ENCODE measurements around the gene STAT6.
"Not testable (repeated sequence)": the region's sequence is repeated elsewhere in the genome, so short reads cannot be mapped to it uniquely, and the experiment has no call there.

STAT6 gene

DNA sequence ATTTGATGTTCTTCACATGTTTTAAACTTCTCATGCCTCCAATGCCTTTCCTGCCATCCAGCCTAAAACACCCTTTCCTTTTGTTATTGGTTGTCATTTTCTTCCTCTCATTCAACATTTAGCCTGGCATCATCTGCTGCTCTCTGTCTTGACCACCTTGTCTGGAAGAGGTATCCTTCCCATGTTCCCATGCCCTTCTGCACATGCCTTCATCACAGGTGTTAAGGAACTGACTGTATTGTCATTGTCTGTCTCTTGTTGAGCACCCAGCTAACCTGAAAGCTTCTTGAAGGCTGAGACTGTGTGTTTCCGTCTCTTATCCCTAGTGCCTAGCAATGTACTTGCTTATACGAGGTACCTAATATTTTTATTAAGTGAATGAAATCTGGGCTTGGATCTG lies 12.7 kb upstream of the STAT6 start:
- H4K20me1 ChIP-seq (ENCODE audit: insufficient read depth, low read length, poor library complexity, severe bottlenecking), result no peaks in the 10 kb centered on the region
- H3F3A ChIP-seq (ENCODE audit: low read depth), result no peaks in the 10 kb centered on the region; the same call in 1 of the 2 replicates
- H3K27me3 ChIP-seq (ENCODE audit: insufficient read depth, low read length, poor library complexity, severe bottlenecking), result no peaks in the 10 kb centered on the region
- H3K79me2 ChIP-seq (ENCODE audit: insufficient read depth, low read length), result no peaks in the 10 kb centered on the region
- H2AFZ ChIP-seq (ENCODE audit: low read length), result no peak overlapping the region
- no peaks in the 10 kb centered on the region for H3K9me3 ChIP-seq (ENCODE audit: insufficient read depth, low read depth, low read length)
- H3K9ac ChIP-seq (ENCODE audit: low read depth, low read length, poor library complexity, severe bottlenecking), result no peak overlapping the region
- TF ChIP-seq, protein P1, sequence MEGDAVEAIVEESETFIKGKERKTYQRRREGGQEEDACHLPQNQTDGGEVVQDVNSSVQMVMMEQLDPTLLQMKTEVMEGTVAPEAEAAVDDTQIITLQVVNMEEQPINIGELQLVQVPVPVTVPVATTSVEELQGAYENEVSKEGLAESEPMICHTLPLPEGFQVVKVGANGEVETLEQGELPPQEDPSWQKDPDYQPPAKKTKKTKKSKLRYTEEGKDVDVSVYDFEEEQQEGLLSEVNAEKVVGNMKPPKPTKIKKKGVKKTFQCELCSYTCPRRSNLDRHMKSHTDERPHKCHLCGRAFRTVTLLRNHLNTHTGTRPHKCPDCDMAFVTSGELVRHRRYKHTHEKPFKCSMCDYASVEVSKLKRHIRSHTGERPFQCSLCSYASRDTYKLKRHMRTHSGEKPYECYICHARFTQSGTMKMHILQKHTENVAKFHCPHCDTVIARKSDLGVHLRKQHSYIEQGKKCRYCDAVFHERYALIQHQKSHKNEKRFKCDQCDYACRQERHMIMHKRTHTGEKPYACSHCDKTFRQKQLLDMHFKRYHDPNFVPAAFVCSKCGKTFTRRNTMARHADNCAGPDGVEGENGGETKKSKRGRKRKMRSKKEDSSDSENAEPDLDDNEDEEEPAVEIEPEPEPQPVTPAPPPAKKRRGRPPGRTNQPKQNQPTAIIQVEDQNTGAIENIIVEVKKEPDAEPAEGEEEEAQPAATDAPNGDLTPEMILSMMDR (conservative IDR thresholded peaks at IDR 0.05; ENCODE audit: low read length), result no peak
- no peak for TF ChIP-seq EZH2phosphoT487 (IDR thresholded peaks at IDR 0.05; ENCODE audit: borderline replicate concordance)
- no peak overlapping the region for H3K4me3 ChIP-seq (ENCODE audit: low read length, poor library complexity, severe bottlenecking)
- no peak overlapping the region for H3K4me2 ChIP-seq (ENCODE audit: low read depth, low read length, poor library complexity, severe bottlenecking)
- H3K9me2 ChIP-seq (replicated peaks; ENCODE audit: low read depth, low read length), result no peaks in the 10 kb centered on the region
- no peaks in the 10 kb centered on the region for H3K36me3 ChIP-seq (ENCODE audit: insufficient read depth, low read length)
- peaks cover 20% of the 10 kb centered on the region for H3K4me1 ChIP-seq (ENCODE audit: insufficient read depth, low read length, poor library complexity, severe bottlenecking)

DNA sequence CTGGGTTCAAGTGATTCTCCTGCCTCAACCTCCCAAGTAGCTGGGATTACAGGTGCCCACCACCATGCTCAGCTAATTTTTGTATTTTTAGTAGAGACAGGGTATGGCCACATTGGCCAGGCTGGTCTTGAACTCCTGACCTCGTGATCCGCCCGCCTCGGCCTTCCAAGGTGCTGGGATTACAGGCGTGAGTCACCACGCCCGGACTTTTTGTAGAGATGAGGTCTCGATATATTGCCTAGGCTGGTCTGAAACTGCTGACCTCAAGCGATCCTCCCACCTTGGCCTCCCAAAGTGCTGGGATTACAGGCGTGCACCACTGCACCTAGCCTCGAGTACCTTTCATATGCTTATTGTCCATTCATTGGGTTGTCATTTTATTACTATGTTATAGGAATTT lies 9.6 kb upstream of the STAT6 start:
- not testable (repeated sequence) for H3F3A ChIP-seq (ENCODE audit: low read depth); H2AFZ ChIP-seq (ENCODE audit: low read length); H3K4me3 ChIP-seq (ENCODE audit: low read length, poor library complexity, severe bottlenecking); H3K9ac ChIP-seq (ENCODE audit: low read depth, low read length, poor library complexity, severe bottlenecking); H4K20me1 ChIP-seq (ENCODE audit: insufficient read depth, low read length, poor library complexity, severe bottlenecking); H3K4me1 ChIP-seq (ENCODE audit: insufficient read depth, low read length, poor library complexity, severe bottlenecking); H3K9me2 ChIP-seq (replicated peaks; ENCODE audit: low read depth, low read length); H3K27me3 ChIP-seq (ENCODE audit: insufficient read depth, low read length, poor library complexity, severe bottlenecking); H3K4me2 ChIP-seq (ENCODE audit: low read depth, low read length, poor library complexity, severe bottlenecking); H3K36me3 ChIP-seq (ENCODE audit: insufficient read depth, low read length); H3K79me2 ChIP-seq (ENCODE audit: insufficient read depth, low read length); H3K9me3 ChIP-seq (ENCODE audit: insufficient read depth, low read depth, low read length)

DNA sequence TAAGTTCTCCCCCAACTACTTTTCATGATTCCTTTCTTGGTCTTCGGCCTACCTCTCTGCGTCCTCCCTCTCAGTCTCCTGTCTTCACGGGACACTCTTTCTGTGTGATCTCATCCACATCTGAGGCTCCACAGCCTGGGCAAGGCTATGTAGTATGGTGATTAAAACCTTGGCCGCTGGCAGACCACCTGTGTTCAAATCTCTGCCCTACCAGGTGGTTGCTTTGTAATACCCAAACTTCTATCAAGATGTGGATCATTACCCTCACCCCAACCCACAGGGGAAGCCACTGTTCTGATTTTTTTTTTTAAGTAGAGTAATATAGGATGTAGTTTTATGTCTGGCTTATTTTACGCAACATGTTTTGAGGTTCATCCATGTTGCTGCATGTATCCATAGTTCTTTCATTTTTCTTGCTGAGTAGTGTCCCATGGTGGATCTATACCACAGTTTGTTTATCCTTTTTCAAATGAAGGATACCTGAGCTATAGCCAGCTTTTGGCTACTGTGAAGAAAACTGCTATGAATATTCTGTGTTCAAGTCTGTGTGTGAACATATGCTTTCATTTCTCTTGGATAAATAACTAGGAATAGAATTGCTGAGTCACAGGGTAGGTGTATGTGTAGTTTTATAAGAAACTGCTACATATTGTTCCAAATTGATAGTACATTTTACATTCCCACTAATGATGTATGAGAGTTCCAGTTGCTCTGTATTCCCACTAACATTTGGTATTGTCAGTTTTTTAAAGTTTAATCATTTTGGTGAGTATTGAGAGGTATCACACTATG lies 8.3 kb upstream of the STAT6 start:
- Histone ChIP-seq H3K4me1 (ENCODE audit: insufficient read depth, low read length, poor library complexity, severe bottlenecking) (no peaks in the 10 kb centered on the region), H3K9me2 (replicated peaks; ENCODE audit: low read depth, low read length) (no peaks in the 10 kb centered on the region), H2AFZ (ENCODE audit: low read length) (no peak overlapping the region), H3K79me2 (ENCODE audit: insufficient read depth, low read length) (no peaks in the 10 kb centered on the region), H3K9ac (ENCODE audit: low read depth, low read length, poor library complexity, severe bottlenecking) (no peak overlapping the region), H3K36me3 (ENCODE audit: insufficient read depth, low read length) (no peaks in the 10 kb centered on the region), H3K27me3 (ENCODE audit: insufficient read depth, low read length, poor library complexity, severe bottlenecking) (no peaks in the 10 kb centered on the region), H3K9me3 (ENCODE audit: insufficient read depth, low read depth, low read length) (no peaks in the 10 kb centered on the region), H3F3A (ENCODE audit: low read depth) (no peaks in the 10 kb centered on the region), H3K4me3 (ENCODE audit: low read length, poor library complexity, severe bottlenecking) (no peak overlapping the region), H4K20me1 (ENCODE audit: insufficient read depth, low read length, poor library complexity, severe bottlenecking) (no peaks in the 10 kb centered on the region), H3K4me2 (ENCODE audit: low read depth, low read length, poor library complexity, severe bottlenecking) (no peak overlapping the region)
- TF ChIP-seq, protein P1 (conservative IDR thresholded peaks at IDR 0.05; ENCODE audit: low read length), result no peak
- TF ChIP-seq EZH2phosphoT487 (IDR thresholded peaks at IDR 0.05; ENCODE audit: borderline replicate concordance), result no peak
